ENCODE measurements around the gene MPHOSPH10. TPM values are rescaled to one million over a fixed set of nuclear protein-coding genes. Genes with fewer than 3 reads are reported as not detected.
"Not testable (repeated sequence)": the region's sequence is repeated elsewhere in the genome, so short reads cannot be mapped to it uniquely, and the experiment has no call there.

The MPHOSPH10 gene
- polyA plus RNA-seq, 1 donor: 29.2 TPM

- DNase-seq (ENCODE audit: low read depth): no peak
Observed at GRCh38 chr2:71173096-71173495, 42.7 kb downstream of the MPHOSPH10 start.

GRCh38 chr2:71174207-71174606, 43.8 kb downstream of the MPHOSPH10 start:
- DNase-seq (ENCODE audit: low read depth): no peak

- DNase-seq (ENCODE audit: low read depth): not testable (repeated sequence)
Observed at GRCh38 chr2:71178836-71179235, 48.4 kb downstream of the MPHOSPH10 start.

GRCh38 chr2:71181316-71181715, 50.9 kb downstream of the MPHOSPH10 start:
- DNase-seq (ENCODE audit: low read depth): no peak

- DNase-seq (ENCODE audit: low read depth): not testable (repeated sequence)
Observed at GRCh38 chr2:71183306-71184115, 53.1 kb downstream of the MPHOSPH10 start.

- no peak for DNase-seq (ENCODE audit: low read depth)
Observed at GRCh38 chr2:71186973-71187372, 56.5 kb downstream of the MPHOSPH10 start.

GRCh38 chr2:71187589-71187988, 57.2 kb downstream of the MPHOSPH10 start:
- no peak for DNase-seq (ENCODE audit: low read depth)

- DNase-seq (ENCODE audit: low read depth): peak; percentile 28
Observed at GRCh38 chr2:71190656-71191569, 60.5 kb downstream of the MPHOSPH10 start.

- DNase-seq (ENCODE audit: low read depth): no peak
Observed at GRCh38 chr2:71191570-71191943, 61.1 kb downstream of the MPHOSPH10 start.

Other genes with a start within 250 kb of the MPHOSPH10 start
- gene VAX2, start 230.1 kb upstream of the MPHOSPH10 start, polyA plus RNA-seq (ENCODE audit: insufficient read length): 2.8 TPM
- gene ATP6V1B1, start 194.7 kb upstream of the MPHOSPH10 start, polyA plus RNA-seq (ENCODE audit: insufficient read length): 2.1 TPM
- gene ANKRD53, start 152.0 kb upstream of the MPHOSPH10 start, polyA plus RNA-seq (ENCODE audit: insufficient read length): 1.6 TPM
- gene TEX261, start 135.8 kb upstream of the MPHOSPH10 start, polyA plus RNA-seq (ENCODE audit: insufficient read length): 34.2 TPM
- 68.9 TPM for gene NAGK, start 62.0 kb upstream of the MPHOSPH10 start, polyA plus RNA-seq (ENCODE audit: insufficient read length)
- gene MCEE, start 405 bp upstream of the MPHOSPH10 start, polyA plus RNA-seq (ENCODE audit: insufficient read length): 24.4 TPM
- gene PAIP2B, start 96.5 kb downstream of the MPHOSPH10 start, polyA plus RNA-seq (ENCODE audit: insufficient read length): 5.1 TPM
- 102 TPM for gene ZNF638, start 201.1 kb downstream of the MPHOSPH10 start, polyA plus RNA-seq (ENCODE audit: insufficient read length)

Data from forelimb muscle (tissue), 1 donor.